HG03095 (cell line): Measurements from ENCODE around the gene IGSF9.

ENCODE experiments used
- ATAC-seq: cut with Tn5 transposase; IDR thresholded peaks from one replicate; pipeline ENCODE4 v1.9.1; 2021; ENCODE audit warnings: moderate library complexity; ENCODE audit not compliant: unreplicated experiment

Gene IGSF9

DNA sequence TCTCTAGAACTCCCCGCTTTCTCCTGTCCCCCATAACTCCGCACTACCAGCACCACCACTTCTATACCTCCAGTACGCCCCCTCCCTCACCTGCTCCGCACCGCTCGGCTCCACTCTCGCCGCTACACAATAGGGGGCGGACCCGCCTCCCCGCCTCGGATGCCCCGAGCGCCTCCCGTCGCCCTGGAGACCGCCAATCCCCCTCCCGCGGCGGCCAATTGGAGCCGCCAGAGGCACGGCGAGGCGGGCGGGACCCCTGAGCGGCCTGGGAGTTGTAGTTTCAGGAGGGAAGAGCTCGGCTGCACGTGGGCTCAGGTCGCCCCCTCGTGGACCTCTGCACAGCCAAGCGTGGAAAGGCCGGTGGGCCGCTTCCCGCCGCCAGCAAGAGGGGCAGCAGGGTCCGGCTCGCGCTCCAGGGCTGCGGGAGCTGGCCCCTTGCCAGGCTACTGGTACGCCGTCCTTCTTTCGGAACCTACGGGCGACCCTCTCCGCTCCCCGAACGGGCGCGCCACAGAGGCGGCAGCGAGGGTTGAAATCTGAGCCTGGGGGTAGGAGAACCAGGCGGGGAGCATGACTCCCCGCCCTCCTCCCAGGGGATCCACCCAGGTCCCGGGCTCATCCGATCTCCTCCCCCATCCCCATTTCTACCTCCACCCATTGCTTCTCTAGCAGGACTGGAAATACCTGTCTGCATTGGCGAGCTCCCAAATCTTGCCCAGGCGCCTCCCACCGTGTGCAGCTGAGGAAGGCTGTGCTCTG, at the start of gene IGSF9:
Gene IGSF9 (minus strand): TSS at position 131 of the 759 bp plus-strand sequence. CDS start 2,159 bp downstream, outside the sequence.
- ATAC-seq, result no peak

GRCh38 chr1:159994896-159995295, 49.5 kb upstream of the IGSF9 start:
- no peak for ATAC-seq

GRCh38 chr1:159993911-159994310, 48.5 kb upstream of the IGSF9 start:
- no peak for ATAC-seq

- ATAC-seq, result no peak
These were observed 46.7 kb upstream of the IGSF9 start for GRCh38 chr1:159992161-159992560.

GRCh38 chr1:159991513-159991912, 46.1 kb upstream of the IGSF9 start:
- no peak for ATAC-seq

GRCh38 chr1:159990005-159990404, 44.6 kb upstream of the IGSF9 start:
- no peak for ATAC-seq

DNA sequence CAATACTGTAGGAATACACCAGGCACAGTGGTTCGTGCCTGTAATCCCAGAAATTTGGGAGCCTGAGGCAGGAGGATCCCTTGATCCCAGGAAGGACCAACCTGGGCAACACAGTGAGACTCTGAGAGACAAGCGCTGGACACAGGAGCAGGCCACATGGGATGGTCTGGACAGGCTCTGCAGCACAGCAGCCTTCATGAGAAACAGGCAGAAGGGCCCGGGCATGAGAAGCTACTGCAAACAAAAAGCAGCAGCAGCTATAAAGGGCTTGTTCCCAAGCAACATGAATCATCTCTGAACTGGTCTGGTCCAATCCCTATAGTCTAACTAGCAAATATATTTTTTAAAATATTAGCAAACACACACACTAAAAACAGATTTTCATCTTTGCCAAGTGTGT, 44.2 kb upstream of the IGSF9 start:
- ATAC-seq, result no peak

DNA sequence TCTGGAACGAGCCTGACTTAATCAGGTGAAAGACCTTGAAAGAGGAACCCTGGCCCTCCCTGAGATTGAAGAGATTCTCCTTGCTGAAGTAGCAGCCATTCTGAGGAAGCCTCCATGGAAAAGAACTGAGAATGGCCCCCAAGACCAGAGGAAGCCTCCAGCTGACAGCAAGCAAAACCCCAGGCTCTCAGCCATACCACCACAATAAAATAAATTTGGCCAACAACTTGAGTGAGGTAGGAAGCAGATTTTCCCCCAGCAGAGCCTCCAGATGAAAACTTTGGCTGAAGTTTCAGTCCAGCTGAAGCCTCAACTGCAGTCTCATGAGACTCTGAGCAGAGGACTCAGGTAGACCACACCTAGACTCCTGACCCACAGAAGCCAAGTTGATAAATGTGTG, 42.6 kb upstream of the IGSF9 start:
- ATAC-seq, result no peak

DNA sequence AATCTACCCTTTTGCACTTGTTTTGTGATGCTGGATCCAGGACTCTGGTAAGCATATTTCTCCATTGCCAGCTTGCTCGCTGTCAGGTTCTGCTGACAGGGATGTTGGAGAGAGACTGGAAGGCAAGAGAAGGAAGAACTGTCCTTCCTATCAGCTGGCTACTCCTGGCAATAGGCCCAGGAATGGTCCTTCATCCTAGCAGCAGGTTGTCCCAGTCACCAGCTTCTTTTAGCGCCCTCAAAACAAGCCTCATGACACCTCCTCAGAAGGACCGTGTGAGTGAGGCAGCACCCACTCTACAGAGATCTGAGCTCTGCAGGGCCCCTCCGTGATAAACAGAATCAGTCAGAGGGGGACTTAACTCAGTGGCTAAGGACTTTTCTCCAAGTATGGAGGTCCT, 41.8 kb upstream of the IGSF9 start:
- ATAC-seq, result no peak

- no peak for ATAC-seq
These were observed 41.1 kb upstream of the IGSF9 start for GRCh38 chr1:159986531-159986930.

- ATAC-seq, result no peak
These were observed 40.7 kb upstream of the IGSF9 start for GRCh38 chr1:159986093-159986492.

- no peak for ATAC-seq
These were observed 40.1 kb upstream of the IGSF9 start for GRCh38 chr1:159985473-159985872.

DNA sequence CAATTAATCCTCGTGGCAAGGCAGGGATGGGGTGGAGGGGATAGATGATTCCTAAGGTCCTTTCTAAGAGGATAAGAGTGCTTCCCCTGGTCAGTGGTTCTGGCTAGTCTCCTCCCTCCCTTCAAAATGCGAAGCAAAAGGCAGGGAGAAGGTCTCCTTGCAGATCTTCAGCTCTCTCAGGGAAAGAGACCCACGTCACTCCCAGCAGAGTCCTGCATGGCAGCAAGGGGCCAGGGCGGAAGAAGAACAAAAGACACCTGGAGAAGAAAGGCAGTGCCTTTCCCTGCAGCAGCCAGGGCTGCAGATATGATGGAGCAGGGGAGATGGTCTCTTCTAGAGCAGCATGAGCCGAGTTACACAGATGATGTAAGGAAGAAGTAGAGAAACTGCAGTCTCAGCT, 38.3 kb upstream of the IGSF9 start:
- no peak for ATAC-seq

DNA sequence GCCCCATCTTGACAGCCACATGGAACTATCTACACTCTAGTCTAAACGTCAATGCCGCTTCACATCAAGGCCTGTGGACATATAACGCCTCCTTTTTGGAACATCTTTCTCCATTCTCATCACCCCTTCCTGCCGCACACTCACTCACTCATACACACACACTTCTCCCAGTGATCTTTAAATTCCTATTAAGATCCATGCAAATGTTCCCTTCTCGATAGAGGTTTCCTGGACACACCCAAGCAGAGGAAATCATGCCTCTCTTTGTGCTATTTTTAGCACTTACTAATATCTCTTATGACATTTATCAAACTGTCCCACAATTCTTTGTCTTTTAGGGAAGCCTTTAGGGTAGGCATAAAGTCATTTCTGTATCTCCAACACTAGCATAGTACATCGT, 36.9 kb upstream of the IGSF9 start:
- no peak for ATAC-seq

DNA sequence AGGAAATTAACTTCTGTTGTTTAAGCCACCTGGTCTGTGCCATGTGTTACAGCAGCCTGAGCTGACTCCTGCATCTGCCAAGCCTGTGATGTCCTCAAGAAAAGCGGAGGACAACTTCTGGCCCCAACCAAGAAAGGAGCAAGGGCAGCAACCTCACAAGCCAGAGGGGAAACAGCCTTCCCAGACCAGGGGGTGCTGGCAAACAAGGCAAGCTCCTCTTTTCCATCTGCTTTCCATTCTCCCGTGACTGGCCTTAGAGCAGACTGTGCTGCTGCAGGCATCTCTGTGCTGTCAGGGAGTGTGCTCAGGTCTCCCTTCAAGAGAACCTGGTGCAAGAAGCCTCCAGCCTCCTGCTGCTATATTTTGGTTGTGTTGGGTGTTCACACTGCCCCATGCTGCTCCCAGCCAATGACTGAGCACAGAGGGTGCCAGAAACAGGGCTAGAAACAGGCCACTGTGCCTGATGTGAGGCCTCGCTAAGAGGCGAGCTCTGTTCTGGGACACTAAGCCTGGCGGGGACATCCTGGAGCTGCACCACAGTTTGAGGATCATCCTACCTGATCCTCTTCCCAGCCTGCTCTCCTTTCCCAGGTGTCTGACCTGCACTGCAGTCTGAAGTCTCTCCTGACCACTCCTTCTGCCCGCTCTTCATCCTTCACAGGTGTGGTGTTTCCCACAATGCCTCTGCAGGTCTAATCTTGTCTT, 36.1 kb upstream of the IGSF9 start:
- no peak for ATAC-seq

DNA sequence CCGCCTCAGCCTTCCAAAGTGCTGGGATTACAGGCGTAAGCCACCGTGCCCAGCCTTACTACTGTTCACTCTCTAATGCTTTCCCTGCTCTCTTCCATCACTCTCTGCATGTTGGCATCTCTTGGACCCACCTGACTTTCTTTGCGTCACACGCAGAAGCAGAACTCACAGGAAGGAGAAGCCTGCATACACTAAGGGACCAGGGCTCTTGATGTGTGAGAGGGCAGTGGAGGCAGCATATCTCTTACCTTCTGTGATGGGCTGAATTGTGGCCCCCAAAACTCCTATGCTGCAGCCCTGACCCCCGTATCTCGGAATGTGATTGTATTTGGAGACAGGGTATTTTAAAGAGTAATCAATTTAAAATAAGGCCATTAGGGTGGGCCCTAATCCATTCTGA, 35.4 kb upstream of the IGSF9 start:
- no peak for ATAC-seq

DNA sequence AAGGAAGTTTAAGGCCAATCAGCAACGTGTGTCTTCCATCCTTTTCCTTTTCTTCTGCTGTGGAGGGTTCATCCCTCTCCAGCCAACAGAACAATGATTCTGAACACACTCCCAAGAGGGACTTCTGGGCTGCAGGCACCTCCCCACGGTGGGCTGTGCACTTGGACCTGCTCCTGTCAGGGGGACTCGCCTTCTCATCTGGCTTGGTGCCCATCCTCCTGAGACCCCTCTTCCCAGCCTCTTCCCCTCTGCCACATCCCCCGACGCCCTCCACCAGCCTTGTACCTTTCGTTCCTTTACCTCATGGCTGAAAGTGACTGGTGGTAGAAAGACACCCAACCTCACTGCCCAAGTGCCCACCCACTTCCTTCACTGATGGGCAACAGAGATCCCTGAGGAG, 34.7 kb upstream of the IGSF9 start:
- no peak for ATAC-seq

DNA sequence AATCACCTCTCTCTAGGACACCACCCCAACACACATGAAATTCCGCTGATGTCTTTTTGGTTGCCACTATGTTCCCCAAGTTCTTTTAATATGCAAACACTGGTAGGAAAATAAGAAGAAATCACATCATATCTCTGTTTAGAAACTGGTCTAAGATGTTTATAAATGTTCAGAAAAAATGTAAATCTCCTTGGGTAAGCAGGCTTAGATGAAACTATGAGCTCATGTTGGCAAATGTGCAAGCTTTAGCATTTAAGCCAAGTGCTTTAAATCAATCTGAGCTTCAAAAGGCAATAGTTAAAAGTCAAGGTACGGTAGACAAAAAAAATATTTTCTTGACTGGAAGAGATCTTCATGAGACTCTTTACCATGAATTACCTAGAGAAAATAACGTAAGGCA, 33.8 kb upstream of the IGSF9 start:
- ATAC-seq, result no peak

GRCh38 chr1:159978107-159978398, 32.6 kb upstream of the IGSF9 start:
- no peak for ATAC-seq

DNA sequence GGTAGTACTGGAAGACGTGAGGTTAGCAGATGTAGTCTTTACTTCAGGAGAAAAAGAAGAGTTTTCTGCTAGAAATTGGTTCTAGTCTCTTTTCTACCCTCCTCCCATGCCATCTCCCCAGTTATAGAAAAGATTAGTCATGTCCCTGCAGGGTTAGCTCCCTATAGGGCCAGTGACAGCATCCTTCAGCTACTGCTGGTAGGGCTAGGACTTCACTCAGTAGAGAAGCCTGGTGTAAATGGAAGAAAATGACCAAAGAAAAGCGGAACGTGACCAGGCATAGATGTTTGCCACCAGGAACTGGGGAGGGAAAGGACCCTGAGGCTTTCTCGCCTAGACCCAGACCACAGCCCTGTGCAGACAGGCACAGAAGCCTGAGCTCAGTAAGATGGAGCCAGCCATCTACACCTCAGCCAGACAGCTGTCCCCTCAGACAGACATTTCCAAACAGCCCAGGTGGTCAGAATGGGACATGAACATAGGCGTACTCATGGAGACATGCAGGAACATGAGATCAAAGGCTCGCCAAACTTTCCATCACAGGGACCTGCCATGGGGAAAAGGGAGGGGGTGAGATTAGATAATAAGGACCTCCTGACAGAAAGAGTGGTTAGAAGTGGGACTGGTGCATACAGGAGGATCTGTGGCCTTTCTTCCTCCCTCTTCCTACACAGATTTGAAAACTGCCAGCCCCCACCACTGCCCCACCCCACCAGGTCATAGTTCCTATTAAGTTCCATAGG, 32.1 kb upstream of the IGSF9 start:
- no peak for ATAC-seq

DNA sequence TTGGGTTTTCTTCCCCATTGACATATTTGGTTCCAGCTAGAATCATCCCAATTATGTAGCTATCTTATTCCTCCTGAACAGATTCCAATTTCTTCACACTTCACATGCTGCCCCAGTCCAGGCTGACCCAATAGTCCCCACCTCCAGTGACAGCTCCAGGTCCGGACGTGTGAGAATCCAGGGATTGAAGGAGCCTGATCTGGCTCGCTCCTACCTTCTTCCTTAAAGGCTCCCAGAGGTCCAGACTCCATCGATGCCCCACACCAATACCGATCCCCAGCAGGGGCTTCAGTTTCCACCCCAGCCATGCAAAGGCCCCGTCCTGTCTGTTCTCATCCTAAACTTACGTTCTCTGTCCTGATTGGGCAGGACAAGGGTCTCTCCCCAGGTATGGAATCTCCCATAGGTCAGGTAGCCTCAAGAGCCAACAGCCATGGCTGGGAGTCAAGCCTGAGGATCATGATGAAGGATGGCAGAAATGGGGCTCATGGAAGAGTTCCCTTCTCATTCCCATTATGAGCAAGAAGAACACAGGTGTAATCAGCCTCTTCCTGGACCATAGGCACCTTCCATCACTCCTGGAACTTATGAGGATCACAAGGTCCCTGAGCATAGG, 29.0 kb upstream of the IGSF9 start:
- ATAC-seq, result no peak
